Panc1 (cell line): ENCODE measurements around the gene SORCS1. TPM values are rescaled to one million over a fixed set of nuclear protein-coding genes. Genes with fewer than 3 reads are reported as not detected.

Experiments used
- ATAC-seq: fragments of 200-7000 bp; cut with Tn5 transposase; 2 replicates; pipeline ENCODE4 v1.9.1; 2020; ENCODE audit warnings: mild to moderate bottlenecking, moderate library complexity
- BruUV-seq: library from RNA; stranded (reverse); fragments of 400-500 nt; replicated peaks from 2 replicates; lab custom pipeline; 2021; lab: Mats Ljungman, UMichigan
- CTCF ChIA-PET: fragments of 300-600 bp; sonication (Branson Sonifier 250); formaldehyde crosslinking; loops from one replicate; lab custom pipeline; 2022; ENCODE audit warnings: antibody characterized with exemption; lab: Charles Lee
- POLR2A ChIA-PET: fragments of 300-600 bp; sonication (Branson Sonifier 250); formaldehyde crosslinking; loops from one replicate; lab custom pipeline; 2022; ENCODE audit warnings: antibody characterized with exemption; lab: Charles Lee
- DNase-seq: peaks from one replicate; pipeline ENCODE4 v3.0.0-alpha.2; 2010; ENCODE audit warnings: low read depth, low spot score
- H3K27ac ChIP-seq: 2 replicates; pipeline ENCODE4 v1.5.1; 2011; ENCODE audit warnings: mild to moderate bottlenecking, low read length, inconsistent platforms
- H3K27me3 ChIP-seq: fragments of 200-500 bp; sonication (Bioruptor generic); 2 replicates; pipeline ENCODE4 v1.6.0; 2014; ENCODE audit warnings: low read length, inconsistent platforms; ENCODE audit not compliant: control insufficient read depth, insufficient read depth
- H3K36me3 ChIP-seq: fragments of 200-500 bp; sonication (Bioruptor generic); 2 replicates; pipeline ENCODE4 v1.5.1; 2014; ENCODE audit warnings: inconsistent platforms, mild to moderate bottlenecking, low read length, moderate library complexity; ENCODE audit not compliant: control insufficient read depth, insufficient read depth
- H3K4me1 ChIP-seq: 2 replicates; pipeline ENCODE4 v1.5.1; 2011; ENCODE audit warnings: inconsistent platforms, mild to moderate bottlenecking, low read length, moderate library complexity; ENCODE audit not compliant: control insufficient read depth, insufficient read depth
- H3K4me3 ChIP-seq, 2 experiments: 2 replicates each; pipeline ENCODE4 v1.5.1; 2011 to 2012; ENCODE audit warnings: low read depth in 2 of 2, low read length in 2 of 2, mild to moderate bottlenecking in 2 of 2, inconsistent platforms in 1 of 2, moderate library complexity in 1 of 2
- H3K9me3 ChIP-seq: fragments of 200-500 bp; sonication (Bioruptor generic); 2 replicates; pipeline ENCODE4 v1.5.1; 2014; ENCODE audit warnings: low read depth, mild to moderate bottlenecking, inconsistent platforms, low read length, moderate library complexity; ENCODE audit not compliant: control insufficient read depth, insufficient read depth
- CTCF ChIP-seq: fragments of 450-650 bp; IDR thresholded peaks from 2 replicates; pipeline ENCODE4 v1.5.1; 2017; ENCODE audit warnings: mild to moderate bottlenecking
- POLR2AphosphoS5 ChIP-seq: IDR thresholded peaks from 2 replicates; pipeline ENCODE4 v1.6.1; 2012; ENCODE audit warnings: mild to moderate bottlenecking, low read depth, low read length, moderate library complexity
- REST ChIP-seq, 2 experiments: IDR thresholded peaks; 2 replicates each; pipeline ENCODE4 v1.6.1; 2011 to 2012; ENCODE audit warnings: low read depth in 2 of 2, control low read depth in 1 of 2, low read length in 1 of 2, mild to moderate bottlenecking in 1 of 2, moderate library complexity in 1 of 2; ENCODE audit not compliant: insufficient read depth in 1 of 2
- SIN3A ChIP-seq: IDR thresholded peaks from 2 replicates; pipeline ENCODE4 v1.6.1; 2012; ENCODE audit warnings: low read depth, mild to moderate bottlenecking, low read length, moderate library complexity, borderline replicate concordance; ENCODE audit not compliant: insufficient read depth
- TCF7L2 ChIP-seq: IDR thresholded peaks from 2 replicates; pipeline ENCODE4 v1.6.1; 2011; ENCODE audit warnings: mild to moderate bottlenecking, low read depth, low read length, inconsistent platforms
- in situ Hi-C: cut with HindIII; loops from 2 replicates; pipeline ENCODE4 v1.10.0; 2016; ENCODE audit warnings: low sequenced_read_pairs, low pct_unique_long_range_greater_than_20kb
- intact Hi-C: fragments of 100-400 bp; cut with micrococcal nuclease; formaldehyde crosslinking; loops from one replicate; pipeline ENCODE4 v1.10.0; 2022; ENCODE audit not compliant: unreplicated experiment
- total RNA-seq: library from RNA; stranded (reverse); gene quantifications from one replicate; pipeline ENCODE4 v1.2.1, GENCODE V29; 2021; ENCODE audit not compliant: unreplicated experiment

The SORCS1 gene
- total RNA-seq, 1 experiment from 2014 or later, result not detected

GRCh38 chr10:106955133-106955532, 209.4 kb downstream of the SORCS1 start:
- ChIA-PET CTCF (no interaction called here), POLR2A (no interaction called here)
- H3K9me3 ChIP-seq, result no peaks in the 10 kb centered on the region
- no peaks in the 10 kb centered on the region for H3K4me1 ChIP-seq
- DNase-seq, result no peak
- intact Hi-C loops (no loop called here), in situ Hi-C loops (no loop called here)
- H3K4me3 ChIP-seq, result no peak overlapping the region
- no peak overlapping the region for H3K27ac ChIP-seq
- no peaks in the 10 kb centered on the region for H3K36me3 ChIP-seq
- no peak for ATAC-seq
- TF ChIP-seq TCF7L2 (no peak), POLR2AphosphoS5 (no peak), REST (IDR thresholded peaks at IDR 0.05; ENCODE audit: insufficient read depth in 1 of 2, low read depth in 2 of 2, low read length in 1 of 2) (no peak), CTCF (no peak), SIN3A (no peak)
- H3K27me3 ChIP-seq, result no peaks in the 10 kb centered on the region
- BruUV-seq, result no TSS peak

- intact Hi-C loops, result no loop called here
- Histone ChIP-seq H3K36me3 (no peaks in the 10 kb centered on the region), H3K9me3 (no peaks in the 10 kb centered on the region), H3K27ac (no peak overlapping the region), H3K27me3 (no peaks in the 10 kb centered on the region), H3K4me3 (no peak overlapping the region), H3K4me1 (no peaks in the 10 kb centered on the region)
- no TSS peak for BruUV-seq
- no peak for TF ChIP-seq SIN3A
- no peak for TF ChIP-seq CTCF
- no peak for TF ChIP-seq TCF7L2
- DNase-seq, result no peak
- ChIA-PET POLR2A (no interaction called here), CTCF (no interaction called here)
- in situ Hi-C loops, result no loop called here
- ATAC-seq, result no peak
These were observed 212.5 kb downstream of the SORCS1 start for GRCh38 chr10:106952033-106952432.
